Progenitor cell of endocrine pancreas (in vitro differentiated cells): ENCODE data around the gene ZCCHC7. TPM values are rescaled to one million over a fixed set of nuclear protein-coding genes. Genes with fewer than 3 reads are reported as not detected.

Source experiments
- DNase-seq: peaks from one replicate; pipeline ENCODE4 v3.0.0; 2021; ENCODE audit warnings: low spot score; ENCODE audit not compliant: unreplicated experiment
- H3K27ac Mint-ChIP-seq: 2 replicates; pipeline ENCODE4 v1.8.0; 2021; ENCODE audit warnings: mild to moderate bottlenecking, moderate library complexity, mixed read lengths
- H3K27me3 Mint-ChIP-seq: 2 replicates; pipeline ENCODE4 v1.8.0; 2021; ENCODE audit warnings: mixed read lengths
- H3K36me3 Mint-ChIP-seq: 2 replicates; pipeline ENCODE4 v1.8.0; 2022; ENCODE audit warnings: mixed read lengths; ENCODE audit not compliant: insufficient read depth
- H3K4me1 Mint-ChIP-seq: 2 replicates; pipeline ENCODE4 v1.8.0; 2021; ENCODE audit warnings: low read depth, mixed read lengths
- H3K4me3 Mint-ChIP-seq: 2 replicates; pipeline ENCODE4 v1.8.0; 2021; ENCODE audit warnings: low read depth, mild to moderate bottlenecking, moderate library complexity, mixed read lengths
- H3K9me3 Mint-ChIP-seq: 2 replicates; pipeline ENCODE4 v1.8.0; 2021; ENCODE audit warnings: low read depth, mixed read lengths
- total RNA-seq: library from RNA; stranded (reverse); gene quantifications from 2 replicates; pipeline ENCODE4 v1.2.1, GENCODE V29; 2021
- TF ChIP-seq, protein P1 (sequence below): fragments of 200-600 bp; sonication (generic); IDR thresholded peaks from one replicate; pipeline ENCODE4 v1.5.0; 2021; ENCODE audit warnings: antibody characterized with exemption, mild to moderate bottlenecking; ENCODE audit not compliant: unreplicated experiment

Gene ZCCHC7
- total RNA-seq, 1 donor from 2014 or later, result 16.6 TPM

DNA sequence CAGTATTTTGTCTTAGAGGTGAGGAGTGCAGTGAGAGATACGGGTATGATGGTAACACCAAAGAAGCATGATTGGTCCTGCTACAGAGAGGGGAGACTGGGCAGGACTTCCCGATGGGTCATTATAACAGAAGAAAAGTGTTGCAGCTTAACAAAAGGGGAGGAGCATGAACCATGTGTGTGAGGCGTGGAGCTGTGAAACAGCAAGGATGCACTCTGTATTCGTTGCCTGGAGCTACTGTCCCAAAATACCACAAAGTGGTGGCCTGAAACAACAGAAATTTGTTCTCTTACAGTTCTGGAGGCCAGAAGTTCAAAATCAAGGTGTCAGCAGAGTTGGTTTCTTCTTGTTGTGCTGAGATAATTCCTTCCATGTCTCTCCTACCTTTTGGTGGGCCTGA is 242.8 kb downstream of the ZCCHC7 start:
- no peak for DNase-seq
- Mint-ChIP-seq H3K9me3 (no peaks in the 10 kb centered on the region), H3K27me3 (no peaks in the 10 kb centered on the region), H3K27ac (no peak overlapping the region), H3K36me3 (peaks cover 3% of the 10 kb centered on the region), H3K4me3 (no peak overlapping the region), H3K4me1 (peaks cover 4% of the 10 kb centered on the region)
- TF ChIP-seq, protein P1, sequence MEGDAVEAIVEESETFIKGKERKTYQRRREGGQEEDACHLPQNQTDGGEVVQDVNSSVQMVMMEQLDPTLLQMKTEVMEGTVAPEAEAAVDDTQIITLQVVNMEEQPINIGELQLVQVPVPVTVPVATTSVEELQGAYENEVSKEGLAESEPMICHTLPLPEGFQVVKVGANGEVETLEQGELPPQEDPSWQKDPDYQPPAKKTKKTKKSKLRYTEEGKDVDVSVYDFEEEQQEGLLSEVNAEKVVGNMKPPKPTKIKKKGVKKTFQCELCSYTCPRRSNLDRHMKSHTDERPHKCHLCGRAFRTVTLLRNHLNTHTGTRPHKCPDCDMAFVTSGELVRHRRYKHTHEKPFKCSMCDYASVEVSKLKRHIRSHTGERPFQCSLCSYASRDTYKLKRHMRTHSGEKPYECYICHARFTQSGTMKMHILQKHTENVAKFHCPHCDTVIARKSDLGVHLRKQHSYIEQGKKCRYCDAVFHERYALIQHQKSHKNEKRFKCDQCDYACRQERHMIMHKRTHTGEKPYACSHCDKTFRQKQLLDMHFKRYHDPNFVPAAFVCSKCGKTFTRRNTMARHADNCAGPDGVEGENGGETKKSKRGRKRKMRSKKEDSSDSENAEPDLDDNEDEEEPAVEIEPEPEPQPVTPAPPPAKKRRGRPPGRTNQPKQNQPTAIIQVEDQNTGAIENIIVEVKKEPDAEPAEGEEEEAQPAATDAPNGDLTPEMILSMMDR, result no peak

DNA sequence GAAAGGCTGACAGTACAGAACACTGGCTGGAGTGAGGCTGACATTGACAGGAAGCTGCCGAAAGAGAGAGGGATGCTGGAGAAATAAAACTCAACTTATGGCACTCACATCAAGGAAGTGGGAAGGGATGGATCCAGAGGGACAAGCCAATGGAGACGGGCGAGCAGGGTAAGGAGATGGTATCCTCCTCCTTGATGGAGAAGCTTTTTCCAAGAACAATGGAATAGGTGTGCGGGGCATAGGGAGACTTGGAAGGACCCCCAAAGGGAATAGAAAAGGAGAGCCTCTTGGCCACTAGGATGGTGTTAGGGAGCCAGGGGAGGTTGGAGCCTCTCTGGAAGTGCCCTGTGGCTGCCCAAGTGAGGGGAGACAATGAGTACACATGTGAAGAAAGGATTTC is 243.8 kb downstream of the ZCCHC7 start:
- no peak overlapping the region for H3K27ac Mint-ChIP-seq
- peaks cover 4% of the 10 kb centered on the region for H3K4me1 Mint-ChIP-seq
- no peaks in the 10 kb centered on the region for H3K27me3 Mint-ChIP-seq
- TF ChIP-seq, protein P1, result no peak
- no peak for DNase-seq
- H3K4me3 Mint-ChIP-seq, result no peak overlapping the region
- no peaks in the 10 kb centered on the region for H3K9me3 Mint-ChIP-seq
- peaks cover 3% of the 10 kb centered on the region for H3K36me3 Mint-ChIP-seq

DNA sequence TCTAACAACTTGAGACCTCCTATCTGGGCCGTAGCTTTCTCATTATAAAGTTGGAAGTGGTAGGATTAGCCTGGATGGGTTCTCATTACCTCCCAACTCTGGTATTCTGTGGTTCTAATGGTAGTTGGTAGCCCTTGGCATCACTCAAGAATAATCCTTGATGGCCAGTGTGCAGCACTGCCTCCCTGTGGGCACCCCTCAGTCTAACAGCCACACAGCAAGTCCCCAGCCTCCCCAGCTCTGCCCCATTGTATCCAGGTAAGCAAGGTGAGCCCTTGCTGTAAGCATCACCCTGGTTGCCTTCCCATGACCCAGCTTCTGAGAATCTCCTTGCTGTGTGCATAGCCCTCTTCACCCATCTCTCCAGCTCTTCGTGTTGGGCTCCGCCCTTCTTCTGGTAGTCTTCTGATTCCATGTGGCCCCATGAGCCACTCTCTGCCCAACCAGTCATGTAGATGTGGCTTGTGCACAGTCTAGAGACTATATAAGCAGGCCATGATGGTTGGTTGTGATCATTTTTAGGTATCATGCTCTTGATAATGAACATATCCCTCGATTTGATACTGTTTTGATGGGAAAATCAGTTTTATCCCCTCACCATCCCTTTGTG is 244.5 kb downstream of the ZCCHC7 start:
- no peaks in the 10 kb centered on the region for H3K9me3 Mint-ChIP-seq
- H3K27ac Mint-ChIP-seq, result no peak overlapping the region
- TF ChIP-seq, protein P1, result no peak
- no peak for DNase-seq
- peaks cover 3% of the 10 kb centered on the region for H3K36me3 Mint-ChIP-seq
- no peak overlapping the region for H3K4me3 Mint-ChIP-seq
- H3K4me1 Mint-ChIP-seq, result peaks cover 4% of the 10 kb centered on the region
- H3K27me3 Mint-ChIP-seq, result no peaks in the 10 kb centered on the region

DNA sequence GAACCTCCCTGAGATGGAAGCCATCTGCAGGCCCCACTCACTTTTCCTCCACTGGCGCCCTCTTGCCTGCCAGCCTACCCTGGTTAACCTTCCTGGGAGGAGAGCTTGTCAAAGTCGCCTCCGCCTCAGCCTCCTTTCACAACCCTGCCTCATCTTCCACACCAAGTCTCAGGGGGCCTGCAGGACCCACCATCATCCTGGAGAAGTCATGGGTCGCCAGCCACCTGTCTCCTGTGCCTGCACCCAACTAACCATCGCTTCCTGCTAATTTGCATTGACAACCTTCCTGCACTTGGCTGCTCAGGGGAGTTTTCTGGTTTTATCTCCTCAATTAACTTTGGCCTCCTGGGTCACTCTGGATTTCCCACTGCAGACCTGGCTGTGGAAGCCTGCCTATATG is 249.3 kb downstream of the ZCCHC7 start:
- Mint-ChIP-seq H3K27ac (no peak overlapping the region), H3K9me3 (no peaks in the 10 kb centered on the region), H3K4me1 (no peaks in the 10 kb centered on the region), H3K27me3 (peaks cover 17% of the 10 kb centered on the region), H3K36me3 (no peaks in the 10 kb centered on the region), H3K4me3 (no peak overlapping the region)
- no peak for DNase-seq
- TF ChIP-seq, protein P1, result no peak

DNA sequence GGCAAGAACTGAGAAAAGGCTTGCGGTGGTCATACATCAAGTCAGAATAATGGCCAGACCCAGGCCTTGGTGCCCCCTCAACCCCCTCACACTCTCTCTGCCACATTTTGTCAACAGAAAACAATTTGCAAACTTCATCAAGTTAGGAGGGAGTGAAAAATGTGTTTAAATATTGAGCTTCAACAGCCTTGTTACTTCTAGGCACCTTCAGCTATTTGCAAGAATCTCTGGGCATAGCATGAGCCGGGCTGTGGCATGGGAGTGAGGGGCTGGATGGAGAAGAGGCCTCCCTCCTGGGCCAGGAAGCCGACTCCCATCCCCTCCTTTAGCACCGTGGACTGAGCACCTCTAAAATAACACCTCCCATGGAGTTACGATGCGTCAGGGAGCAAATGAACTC is 249.9 kb downstream of the ZCCHC7 start:
- Mint-ChIP-seq H3K27ac (no peak overlapping the region), H3K9me3 (no peaks in the 10 kb centered on the region), H3K27me3 (peaks cover 17% of the 10 kb centered on the region), H3K4me3 (no peak overlapping the region), H3K36me3 (no peaks in the 10 kb centered on the region), H3K4me1 (no peaks in the 10 kb centered on the region)
- TF ChIP-seq, protein P1, result no peak
- no peak for DNase-seq
